Endothelial cell of umbilical vein (primary cell): ENCODE results near the gene TMEM204.

Experiments
- CTCF ChIP-seq, 2 donors: IDR thresholded peaks; 1 replicate in 1 of 2; 2 replicates in 1 of 2; pipeline ENCODE4 v1.5.1; 2011; ENCODE audit warnings: low read length in 2 of 2, mild to moderate bottlenecking in 2 of 2, moderate library complexity in 2 of 2, control low read depth in 1 of 2, inconsistent platforms in 1 of 2, low read depth in 1 of 2; ENCODE audit not compliant: insufficient read depth in 1 of 2; ENCODE audit errors: extremely low read depth in 1 of 2
- EZH2 ChIP-seq: IDR thresholded peaks from 2 replicates; pipeline ENCODE4 v1.6.1; 2012; ENCODE audit warnings: borderline replicate concordance, low read depth, mild to moderate bottlenecking, moderate library complexity, low read length, inconsistent platforms; ENCODE audit not compliant: severe bottlenecking
- MAX ChIP-seq: IDR thresholded peaks from 2 replicates; pipeline ENCODE4 v1.6.1; 2011; ENCODE audit not compliant: insufficient read depth, insufficient read length
- POLR2A ChIP-seq: IDR thresholded peaks from 2 replicates; pipeline ENCODE4 v1.6.1; 2012; ENCODE audit warnings: low read depth, mild to moderate bottlenecking, control low read depth, low read length
- POLR2AphosphoS5 ChIP-seq: IDR thresholded peaks from 2 replicates; pipeline ENCODE4 v1.6.1; 2012; ENCODE audit warnings: low read depth, mild to moderate bottlenecking, control low read depth, low read length, moderate library complexity; ENCODE audit not compliant: insufficient read depth

- TF ChIP-seq CTCF (IDR thresholded peaks at IDR 0.05; ENCODE audit: extremely low read depth in 1 of 2, insufficient read depth in 1 of 2, low read depth in 1 of 2, low read length in 2 of 2) (no peak), MAX (no peak), POLR2AphosphoS5 (no peak), POLR2A (no peak), EZH2 (no peak)
Observed at GRCh38 chr16:1503110-1503955, 30.1 kb upstream of the TMEM204 start.
